Renal cortical epithelial cell (primary cell): ENCODE data around the gene NISCH. TPM values are rescaled to one million over a fixed set of nuclear protein-coding genes. Genes with fewer than 3 reads are reported as not detected.

Experiments used
- DNase-seq: peaks from one replicate; pipeline ENCODE4 v3.0.0-alpha.2; 2011; ENCODE audit warnings: low read depth
- total RNA-seq: library from RNA; depleted of rRNA; stranded (reverse); fragments of >200 nt; gene quantifications from 2 replicates; pipeline ENCODE4 v1.2.3, GENCODE V29; 2014

Gene NISCH
- total RNA-seq, 1 donor from 2014 or later = 111 TPM

DNA sequence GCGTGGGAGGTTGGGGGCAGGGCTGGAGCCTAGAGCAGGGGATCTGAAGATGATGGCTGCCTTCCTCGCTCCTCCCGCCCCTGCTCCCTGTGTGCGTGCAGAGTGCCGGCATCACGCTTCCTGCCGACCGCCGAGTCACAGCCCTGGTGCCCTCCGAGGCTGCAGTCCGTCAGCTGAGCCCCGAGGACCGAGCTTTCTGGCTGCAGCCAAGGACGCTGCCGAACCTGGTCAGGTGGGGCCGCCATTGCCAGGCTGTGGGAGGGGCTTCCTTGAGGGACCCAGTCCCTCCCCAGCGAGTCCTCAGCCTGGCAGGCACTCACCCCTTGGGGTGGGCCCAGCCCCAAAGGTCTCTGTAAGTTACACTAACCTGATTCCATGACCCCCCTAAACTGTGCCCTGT lies 57.3 kb downstream of the NISCH start:
- no peak for DNase-seq

DNA sequence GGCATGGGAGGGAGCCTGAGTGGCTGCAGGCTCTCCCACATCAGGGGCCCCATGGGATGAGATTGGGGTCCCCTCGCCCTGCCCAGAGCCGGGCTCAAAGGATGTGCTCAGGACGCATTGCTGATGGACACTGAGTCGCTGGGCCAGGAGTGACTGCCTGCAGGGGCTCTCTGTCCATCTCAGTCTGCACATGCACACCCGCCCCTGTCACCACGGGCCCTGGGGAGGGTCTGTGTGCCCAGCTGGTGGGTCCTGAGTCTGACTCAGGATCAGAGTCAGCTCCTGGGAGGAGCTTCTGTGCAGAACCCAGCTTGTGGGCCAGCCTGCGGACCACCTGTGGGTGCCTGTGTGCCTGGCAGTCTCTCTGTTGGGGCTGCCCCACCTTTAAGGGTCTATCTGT lies 57.9 kb downstream of the NISCH start:
- DNase-seq = no peak

DNA sequence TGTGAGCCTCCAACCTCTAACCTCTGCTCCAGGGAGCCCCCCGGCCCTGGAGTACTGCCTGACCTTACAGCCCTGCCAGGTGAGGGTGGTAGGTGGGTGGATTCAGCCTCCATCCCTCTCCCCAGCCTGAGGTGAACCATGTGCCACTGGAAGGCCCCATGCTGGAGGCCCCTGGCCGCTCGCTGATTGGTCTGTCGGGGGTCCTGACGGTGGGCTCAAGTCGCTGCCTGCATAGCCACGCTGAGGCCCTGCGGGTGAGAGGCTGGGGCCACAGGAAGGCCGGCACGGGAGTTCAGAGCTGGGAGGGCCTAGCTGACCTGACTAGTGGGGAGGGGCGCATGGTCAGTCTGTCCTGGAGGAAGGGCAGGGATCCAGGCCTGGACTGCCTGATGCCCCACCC lies 59.2 kb downstream of the NISCH start:
- DNase-seq = no peak

DNA sequence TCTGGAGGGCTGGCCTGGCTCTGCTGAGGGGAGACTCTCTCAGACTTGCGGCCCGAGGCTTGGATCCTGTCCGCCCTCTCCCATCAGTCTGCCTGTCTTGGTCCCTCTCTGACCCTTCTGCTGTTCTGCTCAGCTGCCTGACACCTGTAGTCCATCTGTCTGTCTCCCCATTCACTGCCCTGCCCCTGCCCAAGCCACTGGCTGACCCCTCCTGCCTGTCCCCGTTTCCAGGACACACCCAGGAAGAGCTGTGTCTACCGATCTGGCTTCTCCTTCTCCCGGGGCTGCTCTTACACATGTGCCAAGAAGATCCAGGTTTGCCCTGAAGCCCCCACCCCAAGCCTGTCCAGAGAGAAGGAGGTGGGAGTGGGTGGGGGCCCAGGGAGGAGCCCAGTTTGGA lies 59.8 kb downstream of the NISCH start:
- DNase-seq = no peak

DNA sequence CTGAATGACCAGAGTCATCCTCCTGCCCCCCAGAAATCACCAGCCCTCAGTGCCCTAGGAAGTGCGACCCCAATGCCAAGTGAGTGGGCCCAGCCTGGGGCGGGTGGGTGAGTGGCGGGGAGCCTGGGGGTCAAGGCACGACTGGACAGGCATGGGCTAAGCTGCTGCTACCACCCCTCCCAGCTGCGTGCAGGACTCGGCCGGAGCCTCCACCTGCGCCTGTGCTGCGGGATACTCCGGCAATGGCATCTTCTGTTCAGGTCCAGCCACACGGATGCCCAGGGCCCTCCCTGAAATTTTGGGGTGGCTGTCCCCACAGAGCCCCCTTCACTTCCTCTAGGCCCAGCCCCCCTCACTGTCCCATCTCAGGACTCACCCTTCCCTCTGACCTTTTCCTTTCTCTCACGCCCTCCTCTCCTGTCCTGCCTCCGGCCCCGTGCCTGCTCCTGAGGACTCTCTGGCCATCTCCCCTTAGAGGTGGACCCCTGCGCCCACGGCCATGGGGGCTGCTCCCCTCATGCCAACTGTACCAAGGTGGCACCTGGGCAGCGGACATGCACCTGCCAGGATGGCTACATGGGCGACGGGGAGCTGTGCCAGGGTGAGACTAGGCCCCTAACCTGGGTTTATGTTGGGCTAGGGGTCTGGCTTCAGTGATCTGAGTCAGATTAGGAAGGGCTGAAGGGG lies 61.2 kb downstream of the NISCH start:
- no peak for DNase-seq

DNA sequence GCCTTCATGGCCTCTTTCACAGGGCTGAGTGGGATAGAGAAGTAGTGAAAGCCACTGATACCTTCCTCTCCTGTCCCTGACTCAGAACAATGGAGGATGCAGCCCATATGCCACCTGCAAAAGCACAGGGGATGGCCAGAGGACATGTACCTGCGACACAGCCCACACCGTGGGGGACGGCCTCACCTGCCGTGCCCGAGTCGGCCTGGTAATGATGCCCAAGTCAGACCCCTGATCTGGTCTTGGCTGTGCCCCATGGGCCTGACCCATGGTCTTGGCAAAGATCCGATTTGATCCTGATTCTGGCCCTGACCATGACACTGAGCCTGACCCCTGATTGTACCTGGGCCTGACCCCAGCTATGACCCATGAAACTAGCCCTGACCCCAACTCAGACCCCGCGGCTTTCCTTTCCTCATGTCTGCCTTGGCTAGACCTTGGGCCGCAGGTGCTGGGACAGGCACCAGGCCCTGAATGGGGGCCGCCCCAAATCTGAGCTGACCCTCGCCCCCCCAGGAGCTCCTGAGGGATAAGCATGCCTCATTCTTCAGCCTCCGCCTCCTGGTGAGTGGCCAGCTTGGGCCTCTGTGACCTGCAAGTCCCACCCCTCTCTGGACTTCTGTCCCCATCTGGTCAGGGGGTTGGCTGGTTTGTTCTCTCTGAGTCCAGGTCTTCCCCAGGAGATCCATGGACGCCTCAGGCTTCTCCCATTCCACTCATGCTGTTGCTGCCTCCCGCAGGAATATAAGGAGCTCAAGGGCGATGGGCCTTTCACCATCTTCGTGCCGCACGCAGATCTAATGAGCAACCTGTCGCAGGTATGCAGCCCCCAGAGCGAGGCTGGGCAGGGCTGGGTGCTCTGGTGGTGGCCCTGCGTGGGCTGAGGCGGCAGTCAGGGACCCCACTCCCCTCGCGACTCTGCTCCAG lies 62.7 kb downstream of the NISCH start:
- no peak for DNase-seq

DNA sequence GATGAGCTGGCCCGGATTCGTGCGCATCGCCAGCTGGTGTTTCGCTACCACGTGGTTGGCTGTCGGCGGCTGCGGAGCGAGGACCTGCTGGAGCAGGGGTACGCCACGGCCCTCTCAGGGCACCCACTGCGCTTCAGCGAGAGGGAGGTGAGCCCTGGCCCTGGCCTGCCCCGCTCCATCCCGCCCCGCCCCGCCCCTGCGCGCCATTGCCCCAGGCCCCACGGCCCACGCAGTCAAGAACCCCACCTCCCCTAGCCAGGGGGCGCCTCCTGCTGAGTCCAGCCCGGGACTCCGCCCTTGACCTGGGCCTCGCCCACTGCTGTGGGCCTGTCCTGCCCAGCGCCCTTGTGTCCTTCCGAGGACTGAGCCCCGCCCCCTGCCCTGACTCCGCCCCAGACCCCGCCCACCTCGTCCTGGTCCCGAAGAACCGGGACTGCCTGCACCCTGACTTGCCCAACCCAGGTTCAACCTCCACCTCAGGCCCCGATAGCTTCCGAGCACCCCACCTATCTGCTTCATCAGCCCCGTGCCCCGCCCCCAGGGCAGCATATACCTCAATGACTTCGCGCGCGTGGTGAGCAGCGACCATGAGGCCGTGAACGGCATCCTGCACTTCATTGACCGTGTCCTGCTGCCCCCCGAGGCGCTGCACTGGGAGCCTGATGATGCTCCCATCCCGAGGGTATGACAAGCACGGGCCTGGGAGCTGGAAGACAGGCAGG lies 63.5 kb downstream of the NISCH start:
- peak; percentile 15 for DNase-seq

DNA sequence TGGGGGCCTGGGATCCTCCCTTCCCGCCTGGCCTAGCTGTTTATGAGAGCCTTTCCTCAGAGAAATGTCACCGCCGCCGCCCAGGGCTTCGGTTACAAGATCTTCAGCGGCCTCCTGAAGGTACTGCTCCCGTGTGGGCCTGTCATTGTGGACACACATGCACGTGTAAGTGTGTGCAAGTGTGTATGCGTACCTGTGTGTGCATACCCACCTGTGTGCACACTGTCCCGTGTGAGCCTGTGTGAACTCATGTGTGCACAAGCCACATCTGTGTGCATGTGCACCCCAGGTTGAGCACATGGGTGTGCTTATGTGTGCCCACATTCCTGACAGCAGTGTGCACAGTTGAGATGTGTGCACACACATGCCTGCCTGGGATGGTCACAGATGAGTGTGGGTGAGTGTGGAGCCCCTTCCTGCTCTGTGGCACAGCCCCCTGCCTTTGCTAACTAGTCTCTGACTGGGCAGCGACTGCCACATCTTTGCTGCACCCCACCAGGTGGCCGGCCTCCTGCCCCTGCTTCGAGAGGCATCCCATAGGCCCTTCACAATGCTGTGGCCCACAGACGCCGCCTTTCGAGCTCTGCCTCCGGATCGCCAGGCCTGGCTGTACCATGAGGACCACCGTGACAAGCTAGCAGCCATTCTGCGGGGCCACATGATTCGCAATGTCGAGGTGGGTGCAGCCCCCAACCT lies 64.2 kb downstream of the NISCH start:
- no peak for DNase-seq

DNA sequence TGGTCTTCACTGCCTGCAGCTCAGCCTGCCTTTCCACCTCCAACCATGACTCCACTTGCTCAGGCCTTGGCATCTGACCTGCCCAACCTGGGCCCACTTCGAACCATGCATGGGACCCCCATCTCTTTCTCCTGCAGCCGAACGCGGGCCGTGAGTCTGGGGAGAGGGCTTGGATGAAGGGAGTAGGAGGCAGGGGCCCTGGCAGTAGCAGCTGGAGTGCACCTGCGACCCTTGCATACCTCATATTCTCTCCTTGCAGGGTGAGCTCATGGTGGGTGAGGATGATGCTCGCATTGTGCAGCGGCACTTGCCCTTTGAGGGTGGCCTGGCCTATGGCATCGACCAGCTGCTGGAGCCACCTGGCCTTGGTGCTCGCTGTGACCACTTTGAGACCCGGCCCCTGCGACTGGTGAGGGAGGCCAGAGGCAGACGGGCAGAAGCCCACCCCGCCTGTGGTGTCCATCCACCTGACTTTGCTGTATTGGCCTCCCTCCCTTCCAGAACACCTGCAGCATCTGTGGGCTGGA lies 64.8 kb downstream of the NISCH start:
- DNase-seq = no peak

DNA sequence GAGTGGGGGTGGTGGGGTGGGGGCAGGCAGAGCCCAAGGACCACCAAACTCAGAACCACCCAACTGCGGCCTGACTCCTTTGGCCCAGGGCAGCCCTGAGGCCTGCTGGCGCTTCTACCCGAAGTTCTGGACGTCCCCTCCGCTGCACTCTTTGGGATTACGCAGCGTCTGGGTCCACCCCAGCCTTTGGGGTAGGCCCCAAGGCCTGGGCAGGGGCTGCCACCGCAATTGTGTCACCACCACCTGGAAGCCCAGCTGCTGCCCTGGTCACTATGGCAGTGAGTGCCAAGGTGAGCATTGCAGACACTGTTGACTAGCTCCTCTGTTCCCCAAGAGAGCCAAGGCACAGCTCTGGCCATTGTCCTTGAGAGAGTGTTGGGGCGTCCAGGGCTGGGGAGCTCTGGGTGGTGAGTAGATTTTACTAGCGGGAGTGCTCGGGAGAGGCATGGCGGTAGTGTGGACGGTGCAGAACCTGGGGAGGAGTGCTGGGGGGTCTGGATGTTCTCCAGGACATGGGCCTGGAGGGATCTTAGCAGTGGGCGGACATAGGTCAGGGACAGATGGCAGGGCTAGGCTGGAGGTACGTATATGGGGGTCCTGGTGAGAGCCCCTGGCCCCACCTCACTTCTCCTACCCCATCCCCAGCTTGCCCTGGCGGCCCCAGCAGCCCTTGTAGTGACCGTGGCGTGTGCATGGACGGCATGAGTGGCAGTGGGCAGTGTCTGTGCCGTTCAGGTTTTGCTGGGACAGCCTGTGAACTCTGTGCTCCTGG lies 65.5 kb downstream of the NISCH start:
- DNase-seq = no peak

DNA sequence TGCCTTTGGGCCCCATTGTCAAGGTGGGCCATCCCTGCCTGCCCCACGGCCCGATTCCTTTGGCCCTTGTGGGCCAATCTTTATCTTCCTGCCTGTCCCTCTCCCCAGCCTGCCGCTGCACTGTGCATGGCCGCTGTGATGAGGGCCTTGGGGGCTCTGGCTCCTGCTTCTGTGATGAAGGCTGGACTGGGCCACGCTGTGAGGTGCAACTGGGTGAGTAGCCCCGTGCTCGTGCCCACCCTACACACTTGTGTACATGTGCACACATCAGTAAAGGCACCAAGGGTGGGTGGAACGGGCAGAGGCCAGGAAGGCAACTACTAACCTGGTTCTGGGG lies 66.1 kb downstream of the NISCH start:
- no peak for DNase-seq

DNA sequence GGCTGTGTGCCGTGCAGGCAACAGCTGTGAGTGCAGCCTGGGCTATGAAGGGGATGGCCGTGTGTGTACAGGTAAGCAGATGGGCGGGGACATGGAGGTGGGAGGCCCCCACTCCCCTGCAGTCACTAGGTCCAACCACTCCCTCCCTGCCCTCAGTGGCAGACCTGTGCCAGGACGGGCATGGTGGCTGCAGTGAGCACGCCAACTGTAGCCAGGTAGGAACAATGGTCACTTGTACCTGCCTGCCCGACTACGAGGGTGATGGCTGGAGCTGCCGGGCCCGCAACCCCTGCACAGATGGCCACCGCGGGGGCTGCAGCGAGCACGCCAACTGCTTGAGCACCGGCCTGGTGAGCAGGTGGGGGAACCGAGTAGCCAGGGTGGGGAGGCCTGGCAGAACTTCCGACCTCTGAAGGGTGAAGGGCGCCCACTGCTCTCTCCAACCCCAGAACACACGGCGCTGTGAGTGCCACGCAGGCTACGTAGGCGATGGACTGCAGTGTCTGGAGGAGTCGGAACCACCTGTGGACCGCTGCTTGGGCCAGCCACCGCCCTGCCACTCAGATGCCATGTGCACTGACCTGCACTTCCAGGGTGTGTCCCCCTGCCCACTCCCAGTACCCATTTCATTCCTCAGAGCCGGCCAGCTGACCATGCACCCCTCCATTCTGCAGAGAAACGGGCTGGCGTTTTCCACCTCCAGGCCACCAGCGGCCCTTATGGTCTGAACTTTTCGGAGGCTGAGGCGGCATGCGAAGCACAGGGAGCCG lies 66.7 kb downstream of the NISCH start:
- DNase-seq = no peak

DNA sequence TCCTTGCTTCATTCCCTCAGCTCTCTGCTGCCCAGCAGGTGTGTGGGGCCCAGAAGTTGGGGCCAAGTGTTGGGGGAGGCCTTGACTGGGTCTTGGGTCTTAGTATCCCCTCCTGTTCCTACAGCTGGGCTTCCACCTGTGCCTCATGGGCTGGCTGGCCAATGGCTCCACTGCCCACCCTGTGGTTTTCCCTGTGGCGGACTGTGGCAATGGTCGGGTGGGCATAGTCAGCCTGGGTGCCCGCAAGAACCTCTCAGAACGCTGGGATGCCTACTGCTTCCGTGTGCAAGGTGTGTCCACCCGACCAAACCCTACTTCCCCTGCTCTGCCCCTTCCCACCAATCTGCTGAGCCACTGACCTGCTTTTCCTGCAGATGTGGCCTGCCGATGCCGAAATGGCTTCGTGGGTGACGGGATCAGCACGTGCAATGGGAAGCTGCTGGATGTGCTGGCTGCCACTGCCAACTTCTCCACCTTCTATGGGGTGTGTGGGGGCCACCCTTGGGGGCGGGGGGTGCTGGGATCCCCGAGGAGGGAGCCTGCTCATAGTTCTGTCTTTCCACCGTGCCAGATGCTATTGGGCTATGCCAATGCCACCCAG lies 67.3 kb downstream of the NISCH start:
- DNase-seq = no peak

DNA sequence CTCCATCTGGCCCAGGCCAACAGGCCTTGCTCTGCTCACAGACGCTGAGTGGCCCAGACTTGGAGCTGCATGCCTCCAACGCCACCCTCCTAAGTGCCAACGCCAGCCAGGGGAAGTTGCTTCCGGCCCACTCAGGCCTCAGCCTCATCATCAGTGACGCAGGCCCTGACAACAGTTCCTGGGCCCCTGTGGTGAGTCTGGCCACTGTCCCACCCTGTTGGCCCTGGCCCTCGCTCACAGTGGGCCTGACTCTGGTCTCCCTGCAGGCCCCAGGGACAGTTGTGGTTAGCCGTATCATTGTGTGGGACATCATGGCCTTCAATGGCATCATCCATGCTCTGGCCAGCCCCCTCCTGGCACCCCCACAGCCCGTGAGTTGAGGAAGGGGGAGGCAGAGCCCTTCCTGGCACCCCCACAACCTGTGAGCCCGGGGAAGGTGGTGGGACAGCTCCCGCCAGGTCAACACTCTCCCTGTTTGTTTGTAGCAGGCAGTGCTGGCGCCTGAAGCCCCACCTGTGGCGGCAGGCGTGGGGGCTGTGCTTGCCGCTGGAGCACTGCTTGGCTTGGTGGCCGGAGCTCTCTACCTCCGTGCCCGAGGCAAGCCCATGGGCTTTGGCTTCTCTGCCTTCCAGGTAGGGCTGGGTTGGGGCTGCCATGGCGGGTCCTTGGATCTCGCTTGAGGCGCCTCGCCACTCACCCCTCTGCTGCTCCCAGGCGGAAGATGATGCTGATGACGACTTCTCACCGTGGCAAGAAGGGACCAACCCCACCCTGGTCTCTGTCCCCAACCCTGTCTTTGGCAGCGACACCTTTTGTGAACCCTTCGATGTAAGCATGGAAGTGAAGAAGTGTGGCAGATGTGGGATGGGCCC lies 68.2 kb downstream of the NISCH start:
- no peak for DNase-seq

DNA sequence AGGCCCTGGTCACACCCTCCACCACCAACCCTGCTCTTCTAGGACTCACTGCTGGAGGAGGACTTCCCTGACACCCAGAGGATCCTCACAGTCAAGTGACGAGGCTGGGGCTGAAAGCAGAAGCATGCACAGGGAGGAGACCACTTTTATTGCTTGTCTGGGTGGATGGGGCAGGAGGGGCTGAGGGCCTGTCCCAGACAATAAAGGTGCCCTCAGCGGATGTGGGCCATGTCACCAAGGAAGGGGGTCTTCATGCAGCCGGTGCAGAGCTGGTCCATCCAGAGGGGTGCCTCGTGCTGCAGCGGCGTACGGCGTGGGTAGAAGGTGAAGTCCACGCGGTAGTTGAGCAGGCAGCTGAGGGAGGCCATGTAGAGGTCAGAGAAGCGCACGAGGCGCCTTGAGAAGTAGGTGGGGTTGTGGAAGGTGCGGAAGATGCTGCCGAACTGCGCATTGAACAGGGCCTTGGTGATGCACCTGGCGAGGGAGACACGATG lies 68.9 kb downstream of the NISCH start:
- no peak for DNase-seq

DNA sequence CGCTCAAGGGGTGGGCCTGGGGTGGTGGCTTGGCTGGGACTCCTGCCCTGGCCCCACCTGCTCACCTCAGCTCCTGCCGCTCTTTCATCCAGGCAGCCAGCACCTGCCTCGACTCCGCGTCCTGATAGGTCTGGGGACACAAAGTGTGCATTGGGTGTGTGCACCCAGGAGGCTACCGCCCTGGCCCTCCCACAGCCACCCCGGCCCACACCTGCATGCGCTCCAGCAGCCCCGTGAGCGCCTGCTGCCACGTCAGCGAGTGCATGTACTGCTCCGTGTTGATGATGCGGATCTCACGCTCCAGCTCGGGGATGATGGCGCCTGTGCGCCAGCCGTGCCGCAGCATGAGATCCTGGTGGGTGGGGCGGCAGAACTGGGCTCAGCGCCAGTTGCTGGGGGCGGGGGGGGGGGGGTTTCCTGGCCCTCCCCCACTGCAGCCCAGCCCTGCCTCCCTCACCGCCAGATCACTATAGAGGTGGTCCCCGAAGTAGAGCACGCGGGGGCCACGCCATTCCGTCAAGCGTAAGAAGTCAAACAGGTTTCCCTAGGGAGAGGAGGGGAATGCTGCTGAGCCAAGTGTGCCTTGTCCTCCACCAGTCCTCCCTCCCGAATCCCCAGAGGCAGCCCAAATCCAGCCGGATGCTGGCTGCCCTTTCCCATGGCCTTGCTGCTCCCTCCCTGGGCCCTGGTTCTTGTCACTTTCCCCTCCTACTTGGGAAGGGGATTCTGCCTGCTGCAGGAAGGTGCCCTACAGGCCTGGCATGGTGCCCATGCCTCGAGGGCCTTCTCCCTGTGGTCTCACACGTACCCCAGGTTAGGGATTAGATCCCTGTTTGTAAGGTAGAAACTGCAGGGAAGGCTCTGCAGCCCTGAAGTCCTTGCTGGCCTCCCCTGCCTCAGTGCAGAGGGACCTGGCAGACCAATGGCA lies 69.6 kb downstream of the NISCH start:
- no peak for DNase-seq
